ENCODE results near the gene ALKBH3. TPM values are rescaled to one million over a fixed set of nuclear protein-coding genes. Genes with fewer than 3 reads are reported as not detected.

The ALKBH3 gene
- polyA plus RNA-seq, 4 donors: 29.1 to 39.3 (median 33.4) TPM

DNA sequence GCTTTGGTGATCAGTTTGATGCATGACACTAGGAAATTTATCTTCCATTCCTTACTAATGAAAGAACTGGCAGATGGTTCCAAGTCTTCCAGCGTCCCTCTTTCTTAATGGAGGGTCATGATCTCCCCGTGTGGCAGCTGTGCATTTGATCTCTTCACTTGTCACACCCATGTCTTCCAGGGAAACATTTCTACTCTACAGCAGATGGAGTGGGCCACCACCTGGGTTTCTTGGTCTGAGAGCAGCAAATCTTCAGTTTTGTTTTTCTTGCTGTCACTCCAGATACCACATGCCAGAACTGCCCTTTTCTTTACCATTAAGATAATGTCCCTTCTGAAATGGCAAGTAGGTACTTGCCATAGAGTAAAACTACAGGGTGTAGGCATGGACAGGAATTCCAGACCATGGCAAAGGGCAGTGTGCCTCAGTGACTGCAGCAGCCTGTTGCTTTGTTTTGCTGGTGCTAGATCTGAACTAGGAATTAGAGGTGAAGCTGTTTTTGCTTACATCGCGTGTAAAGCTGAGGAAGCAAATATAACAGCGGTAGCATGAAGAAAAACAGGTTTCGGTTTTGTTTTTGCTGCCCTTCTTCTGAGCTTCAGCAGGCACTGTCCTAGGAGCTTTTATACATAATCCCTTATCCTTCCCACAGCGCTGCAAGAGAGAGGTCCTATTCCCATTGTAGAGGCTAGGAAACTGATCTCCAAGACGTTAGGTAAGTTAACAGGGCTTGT lies 41.1 kb downstream of the ALKBH3 start:
- DNase-seq (ENCODE audit: low read depth in 4 of 4, low spot score in 3 of 4): no peak

DNA sequence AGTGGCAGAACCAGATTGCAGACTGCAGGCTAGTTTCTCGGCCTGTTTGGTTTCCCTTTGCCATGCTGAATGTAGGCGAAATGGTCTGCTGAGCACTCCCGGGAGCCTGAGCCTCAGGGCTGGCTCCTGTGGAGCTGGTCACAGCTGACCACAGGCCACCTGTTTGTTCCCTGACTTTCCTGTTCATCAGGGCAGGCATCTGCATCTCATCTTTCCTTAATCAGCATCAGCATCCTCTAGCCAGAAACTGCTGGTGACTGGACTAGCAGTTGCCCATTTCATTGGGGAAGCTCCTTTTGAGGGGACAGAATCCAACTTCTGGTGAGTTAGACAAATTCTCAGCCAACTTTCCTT lies 41.6 kb downstream of the ALKBH3 start:
- DNase-seq (ENCODE audit: low read depth in 4 of 4, low spot score in 3 of 4): no peak

DNA sequence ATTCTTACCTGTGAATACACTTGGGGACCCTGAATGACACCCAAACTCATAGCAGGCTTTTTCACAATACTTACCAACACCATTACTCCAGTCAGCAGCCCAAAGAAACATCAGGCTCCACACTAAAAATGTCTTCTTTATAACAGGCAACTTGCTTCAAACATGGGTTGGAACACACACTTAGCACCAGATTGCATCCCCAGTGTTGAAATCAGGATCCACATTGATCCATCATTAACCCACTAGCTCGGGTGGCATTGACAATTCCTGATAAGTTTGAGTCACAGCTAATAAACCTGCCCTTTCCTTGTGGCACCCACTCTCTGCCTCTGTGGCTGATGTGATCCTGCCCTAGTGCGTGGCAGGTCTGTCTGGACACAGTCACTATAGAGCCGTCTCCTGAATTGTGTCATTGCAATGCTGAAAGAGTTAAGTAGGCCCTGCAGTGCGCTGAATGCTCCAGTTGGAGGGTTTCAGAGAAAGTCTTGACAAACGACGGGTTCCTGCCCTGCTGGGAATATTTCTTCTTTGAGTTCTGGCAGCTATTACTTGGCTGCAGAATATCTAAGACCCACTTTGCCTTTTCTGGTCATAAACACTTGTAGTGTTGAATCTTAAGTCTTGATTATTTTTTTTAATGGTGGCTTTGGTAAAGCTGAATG lies 42.2 kb downstream of the ALKBH3 start:
- no peak for DNase-seq (ENCODE audit: low read depth in 4 of 4, low spot score in 3 of 4)

DNA sequence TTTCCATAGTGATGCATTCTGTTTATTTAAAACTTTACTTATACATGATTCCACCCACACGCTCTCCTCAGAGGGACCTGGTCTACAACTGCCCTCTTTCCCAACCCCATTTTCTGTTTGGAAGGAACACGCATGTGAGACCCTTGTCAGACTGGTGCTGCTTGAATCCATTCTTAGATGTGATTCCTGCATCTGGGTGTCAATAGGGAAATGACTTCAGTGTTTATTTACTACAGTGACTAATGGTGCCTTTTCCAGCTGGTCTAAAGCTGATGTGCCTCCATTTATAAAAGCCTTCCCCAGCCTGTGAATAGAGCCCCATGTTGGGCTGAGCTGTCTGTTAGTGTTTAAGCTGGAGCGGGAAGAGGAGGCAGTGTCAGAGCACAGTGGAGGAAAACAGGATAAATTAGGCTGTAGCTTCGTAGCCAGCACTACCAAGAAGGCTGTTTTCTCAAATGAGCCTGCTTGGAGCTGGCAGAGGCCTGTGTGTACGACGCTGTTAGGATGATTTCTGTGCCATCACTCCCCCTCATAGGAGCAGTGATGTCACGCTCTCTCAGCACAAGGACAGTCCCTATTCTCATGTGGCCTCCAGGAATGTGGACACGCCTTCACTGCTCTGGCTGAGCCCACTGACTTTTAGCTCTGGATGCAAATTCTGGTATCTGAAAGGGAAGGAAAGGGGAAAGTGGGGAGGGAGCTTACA lies 42.9 kb downstream of the ALKBH3 start:
- DNase-seq (ENCODE audit: low read depth in 4 of 4, low spot score in 3 of 4): peak in 1 of 4 donors; percentile 60

DNA sequence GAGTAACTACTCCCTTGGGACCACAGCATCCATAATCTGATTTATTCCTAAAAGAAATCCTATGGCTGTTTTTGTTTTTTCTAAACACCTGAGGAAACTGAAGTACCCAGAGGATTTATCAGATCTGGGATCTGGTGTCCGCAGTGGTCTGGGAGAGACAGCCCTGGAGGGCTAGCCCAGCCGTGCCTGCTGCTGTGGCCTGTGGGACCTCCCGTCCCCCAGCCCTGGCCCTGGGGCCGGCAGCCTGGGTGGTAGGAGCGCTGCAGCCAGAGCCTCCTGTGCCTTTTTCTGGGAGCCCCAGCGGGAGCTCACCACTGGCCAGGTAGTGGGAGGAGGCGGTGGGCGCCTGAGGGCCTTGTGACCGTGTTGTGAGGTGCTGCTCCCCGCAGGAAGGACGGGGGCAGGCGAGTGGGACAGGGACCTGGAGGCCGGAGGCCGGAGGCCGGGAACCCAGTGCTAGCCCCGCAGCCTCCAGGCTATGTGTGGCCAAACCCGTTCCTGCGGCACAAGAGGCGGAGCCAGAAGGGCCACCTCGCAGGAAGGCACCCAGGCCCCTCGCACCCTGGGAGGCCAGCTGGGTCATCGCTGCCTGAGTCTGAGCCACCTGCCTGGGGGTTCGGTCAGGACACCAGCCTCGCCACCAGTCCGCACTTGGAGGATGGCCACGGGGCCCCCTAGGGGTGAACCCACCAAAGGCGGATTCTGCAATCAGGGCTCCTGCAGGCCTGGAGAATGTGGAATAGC lies 43.7 kb downstream of the ALKBH3 start:
- no peak for DNase-seq (ENCODE audit: low read depth in 4 of 4, low spot score in 3 of 4)

DNA sequence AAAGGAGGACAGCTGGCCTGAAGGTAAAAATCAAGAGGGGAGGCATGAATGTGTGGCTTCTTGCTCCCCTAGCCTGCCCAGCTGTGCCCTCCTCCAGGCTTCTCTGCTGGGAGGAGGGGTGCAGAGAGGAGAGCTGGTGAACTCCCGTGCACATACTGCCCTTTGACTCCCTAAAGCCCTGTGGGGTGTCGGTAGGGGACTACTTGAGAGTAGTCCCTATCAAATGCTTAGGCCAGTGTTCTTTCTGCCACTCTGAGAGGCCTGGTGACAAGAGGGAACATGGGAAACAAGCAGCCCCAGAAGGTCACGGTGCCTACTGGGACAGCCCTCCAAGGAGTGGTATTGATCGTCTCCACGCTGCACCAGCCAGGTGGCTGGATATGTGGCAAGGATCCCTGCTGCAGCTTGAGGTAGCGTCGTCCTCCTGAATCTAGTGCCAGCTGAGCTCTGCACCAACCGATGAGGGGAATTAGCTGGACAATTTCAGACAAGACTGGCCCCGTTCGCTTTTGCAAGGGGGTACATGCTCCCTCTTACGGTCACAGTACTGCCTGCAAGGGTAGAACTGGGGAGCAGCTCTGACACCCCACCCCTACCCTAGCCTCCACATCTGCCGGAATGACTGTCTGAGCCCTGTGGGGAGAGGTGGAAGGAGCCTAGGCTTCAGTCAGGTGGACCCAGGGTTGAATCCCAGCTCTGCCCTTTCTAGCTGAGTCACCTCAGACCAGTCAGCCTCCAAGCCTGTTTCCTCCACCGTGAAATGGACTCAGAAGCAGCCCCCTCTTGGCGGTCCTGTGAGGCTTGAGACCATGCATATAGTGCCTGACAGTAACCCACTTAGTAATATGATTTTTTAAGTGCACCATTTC lies 44.7 kb downstream of the ALKBH3 start:
- no peak for DNase-seq (ENCODE audit: low read depth in 4 of 4, low spot score in 3 of 4)

DNA sequence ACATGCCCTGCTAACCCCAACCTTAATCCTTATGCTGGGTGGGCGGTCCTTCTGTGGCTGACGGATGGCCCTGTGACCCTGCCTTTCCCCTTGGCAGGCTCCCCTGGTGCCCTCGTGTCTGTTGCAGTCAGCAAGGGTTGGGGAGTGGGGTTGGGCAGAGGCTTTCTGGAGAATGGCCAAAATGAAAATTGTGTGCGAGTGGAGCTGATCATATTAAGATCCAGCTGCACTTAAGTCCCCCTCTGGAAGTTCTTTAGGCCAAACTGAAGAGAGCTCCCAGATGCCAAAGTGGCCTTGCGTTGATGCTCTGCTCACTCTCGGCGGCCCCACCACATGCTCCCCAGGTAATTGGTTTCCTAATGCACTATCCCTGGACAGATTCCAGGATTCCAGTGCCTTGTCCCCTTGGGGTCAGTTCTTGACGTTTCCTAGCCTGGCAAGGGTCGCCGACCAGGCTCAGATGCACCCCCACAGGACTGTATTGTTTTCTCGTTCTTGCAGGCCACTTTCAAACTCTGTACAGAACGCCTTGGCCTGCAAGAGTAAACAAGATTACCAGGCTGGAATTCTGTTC lies 45.4 kb downstream of the ALKBH3 start:
- no peak for DNase-seq (ENCODE audit: low read depth in 4 of 4, low spot score in 3 of 4)

DNA sequence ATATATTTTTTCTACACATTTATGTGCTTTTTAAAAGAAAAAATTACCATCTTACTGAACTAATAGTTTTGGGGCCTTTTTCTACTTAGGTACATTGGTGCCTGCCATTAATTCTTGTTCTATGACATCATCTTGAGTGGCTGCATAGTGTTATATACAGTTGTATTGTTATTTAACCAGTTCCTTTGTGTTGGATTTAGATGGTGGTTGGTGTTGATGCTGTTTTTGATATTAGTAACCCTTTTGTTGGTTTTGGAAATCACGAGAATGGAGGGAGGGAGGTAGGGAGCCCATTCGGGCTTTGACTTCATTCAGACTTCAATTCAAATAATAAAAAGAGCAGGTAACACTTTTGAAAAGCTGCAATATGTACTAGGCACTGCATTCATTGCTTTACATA lies 46.4 kb downstream of the ALKBH3 start:
- no peak for DNase-seq (ENCODE audit: low read depth in 4 of 4, low spot score in 3 of 4)

DNA sequence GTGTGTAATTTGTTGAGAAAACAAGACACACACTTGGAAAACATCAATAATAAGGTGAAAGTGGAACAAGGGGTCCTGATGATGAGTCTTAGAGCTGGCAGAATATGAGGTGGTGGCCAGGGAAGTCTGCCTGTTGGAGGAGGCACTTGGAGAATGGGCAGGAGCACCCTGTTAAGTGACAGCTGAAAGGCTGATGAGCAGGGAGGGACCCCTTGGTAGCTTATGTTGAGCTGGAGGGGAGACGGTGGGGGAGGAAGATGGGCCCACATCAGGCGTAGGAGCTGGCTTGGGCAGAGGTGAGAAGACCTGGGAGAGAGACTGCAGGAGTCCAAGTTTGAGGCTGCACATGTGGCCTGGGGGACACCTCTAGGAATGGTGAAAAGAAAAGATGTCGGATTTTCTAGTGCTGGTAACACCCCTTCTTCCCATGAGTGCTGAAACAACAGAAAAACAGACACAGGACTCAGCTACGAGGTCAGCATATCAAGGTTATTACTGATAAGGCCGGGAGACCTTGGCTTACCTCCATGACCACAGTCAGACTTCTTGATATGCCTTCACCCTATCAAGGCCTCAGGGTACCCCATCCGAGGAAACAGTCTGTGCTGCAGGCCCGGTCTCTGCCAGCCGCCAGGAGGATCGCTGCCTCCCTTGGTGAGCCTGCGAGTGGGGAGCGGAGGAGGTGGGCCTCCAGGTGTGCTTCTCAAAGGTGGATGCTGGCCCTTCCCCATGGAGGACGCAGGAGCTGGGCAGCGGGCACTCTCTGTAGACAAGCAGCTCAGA lies 47.5 kb downstream of the ALKBH3 start:
- no peak for DNase-seq (ENCODE audit: low read depth in 4 of 4, low spot score in 3 of 4)

DNA sequence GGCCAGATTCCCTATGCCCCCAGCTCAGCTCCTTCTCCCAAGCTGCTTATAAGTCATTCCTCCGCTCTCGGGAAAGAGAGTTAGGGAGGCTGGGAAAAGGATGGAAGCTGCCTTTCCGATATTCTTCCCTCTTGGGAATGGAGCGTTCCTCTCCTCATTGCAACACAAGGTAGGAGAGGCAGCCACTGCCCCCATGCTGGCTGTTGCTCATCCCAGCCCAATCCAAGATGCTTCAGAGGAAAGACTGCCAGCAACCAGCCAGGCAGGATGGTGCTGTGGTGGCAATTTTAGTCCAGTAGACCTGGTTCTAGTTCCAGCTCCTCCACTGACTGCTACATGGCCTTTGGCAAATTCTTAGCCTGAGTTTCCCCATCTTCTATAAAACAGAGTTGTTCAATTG lies 48.1 kb downstream of the ALKBH3 start:
- DNase-seq (ENCODE audit: low read depth in 4 of 4, low spot score in 3 of 4): no peak

DNA sequence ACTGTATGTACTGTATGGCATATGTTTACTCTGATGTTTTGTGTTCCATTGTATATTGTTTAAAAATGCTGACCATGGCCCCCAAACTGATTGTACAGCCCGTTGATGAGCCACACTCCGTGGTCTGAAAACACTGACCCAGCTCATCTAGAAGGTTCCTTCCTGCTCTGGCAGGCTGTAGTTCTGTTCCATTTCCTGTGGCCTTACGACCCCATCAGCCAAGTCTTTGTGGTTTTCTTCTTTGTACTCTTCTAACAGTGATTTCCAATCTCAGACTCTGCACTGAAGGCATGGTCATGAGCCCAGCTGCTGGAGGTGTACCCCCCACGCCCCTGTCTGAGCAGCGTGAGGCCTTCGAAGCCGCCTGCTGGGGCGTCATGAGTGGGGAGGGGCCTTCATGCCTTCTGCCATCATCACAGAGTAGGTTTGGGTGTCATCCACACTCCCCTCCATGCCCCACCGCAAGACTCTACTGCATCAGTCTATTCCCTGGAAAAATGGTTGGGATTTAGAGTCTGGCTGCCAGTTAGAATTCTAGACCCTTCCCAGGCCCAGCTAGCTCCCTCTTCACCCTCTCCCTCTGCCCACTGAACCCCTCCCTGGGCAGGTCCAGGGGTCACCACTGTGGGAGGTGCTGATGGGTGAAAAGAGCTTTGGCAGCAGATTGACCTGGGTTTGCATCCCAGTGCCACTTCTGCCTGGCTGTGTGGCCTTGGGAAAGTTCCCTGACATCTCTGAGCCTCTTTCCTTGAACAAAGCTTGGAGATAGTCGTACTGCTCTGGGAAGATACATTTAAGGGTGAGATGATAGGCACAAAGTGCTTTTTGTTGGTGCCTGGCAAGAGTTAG lies 50.5 kb downstream of the ALKBH3 start:
- DNase-seq (ENCODE audit: low read depth in 4 of 4, low spot score in 3 of 4): no peak

DNA sequence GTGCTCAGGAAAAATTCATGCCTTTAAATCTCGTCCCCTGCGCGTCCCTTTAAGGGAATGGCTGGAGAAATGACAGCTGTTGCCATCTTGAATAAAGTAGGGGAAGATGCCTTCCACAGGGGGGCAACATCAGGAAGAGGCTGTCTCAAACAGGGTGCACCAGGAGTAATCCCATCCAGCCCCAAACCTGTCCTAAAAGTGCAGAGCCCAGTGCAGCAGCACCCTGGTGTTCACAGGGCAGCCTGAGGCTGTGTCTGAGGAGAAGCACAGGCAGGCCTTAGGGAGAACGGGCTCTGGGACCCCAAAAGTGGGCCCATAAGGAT lies 51.0 kb downstream of the ALKBH3 start:
- no peak for DNase-seq (ENCODE audit: low read depth in 4 of 4, low spot score in 3 of 4)

DNA sequence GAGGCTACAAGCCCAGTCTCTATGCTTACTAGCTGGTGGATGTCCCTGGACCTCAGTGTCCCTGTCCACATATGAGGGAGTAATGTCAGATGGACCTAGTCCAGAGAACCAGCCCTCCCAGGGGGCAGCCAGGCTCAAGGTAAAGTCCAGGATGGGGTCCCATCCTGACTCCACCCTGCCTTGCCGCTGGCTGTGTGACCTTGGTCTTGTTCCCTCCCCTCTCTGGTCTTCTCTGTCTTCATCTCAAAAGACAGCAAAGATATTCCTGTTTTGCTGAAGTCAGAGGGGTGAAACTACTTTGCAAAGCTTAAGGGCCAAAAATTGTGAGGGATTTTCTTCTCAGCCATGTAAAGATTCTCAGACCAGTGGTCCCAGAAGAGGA lies 52.6 kb downstream of the ALKBH3 start:
- DNase-seq (ENCODE audit: low read depth in 4 of 4, low spot score in 3 of 4): no peak

DNA sequence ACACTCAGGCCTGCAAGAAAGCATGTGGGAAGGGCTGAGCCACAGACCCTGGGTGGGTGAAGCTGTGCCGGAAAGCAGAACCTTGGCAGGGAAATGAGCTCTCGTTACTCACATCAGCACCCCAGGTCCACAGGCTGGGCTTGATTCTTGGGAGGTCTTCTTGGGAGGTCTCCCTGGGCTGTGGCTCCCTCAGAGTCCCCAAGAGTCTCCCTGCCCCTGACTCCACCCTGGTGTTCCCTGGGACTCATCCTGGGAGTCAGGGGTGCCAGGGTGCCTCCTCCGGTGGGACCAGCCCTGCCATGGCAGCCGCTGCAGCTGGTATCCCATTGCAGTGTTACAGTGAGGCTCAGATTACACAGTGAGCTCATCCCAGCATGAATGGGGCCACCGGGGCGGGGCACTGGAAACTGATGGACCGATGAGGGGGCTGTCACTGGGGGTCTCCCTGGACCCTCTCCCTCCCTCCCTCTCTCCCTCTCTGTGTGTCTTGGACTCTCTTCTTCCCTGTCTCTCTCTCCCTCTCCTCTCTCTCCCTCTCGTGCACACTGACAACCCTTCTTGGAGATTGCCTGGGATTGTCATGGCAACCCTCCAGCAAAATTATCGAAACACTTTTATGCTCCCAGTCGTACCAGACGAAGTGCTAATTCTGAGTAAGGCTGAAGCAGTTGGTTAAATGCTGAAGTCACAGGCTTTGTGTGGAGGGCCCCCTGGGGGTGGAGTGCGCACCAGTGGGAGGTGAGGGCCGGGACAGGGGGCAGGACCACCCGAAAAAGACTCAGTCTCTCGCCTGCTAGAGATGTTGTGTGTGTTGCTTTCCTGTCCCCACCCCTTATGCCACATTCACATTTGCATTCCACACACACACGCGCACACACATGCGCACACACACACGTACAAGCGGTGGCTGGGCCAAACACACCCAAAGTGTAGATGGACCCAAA lies 53.2 kb downstream of the ALKBH3 start:
- peak in 1 of 4 donors; percentile 34 for DNase-seq (ENCODE audit: low read depth in 4 of 4, low spot score in 3 of 4)

DNA sequence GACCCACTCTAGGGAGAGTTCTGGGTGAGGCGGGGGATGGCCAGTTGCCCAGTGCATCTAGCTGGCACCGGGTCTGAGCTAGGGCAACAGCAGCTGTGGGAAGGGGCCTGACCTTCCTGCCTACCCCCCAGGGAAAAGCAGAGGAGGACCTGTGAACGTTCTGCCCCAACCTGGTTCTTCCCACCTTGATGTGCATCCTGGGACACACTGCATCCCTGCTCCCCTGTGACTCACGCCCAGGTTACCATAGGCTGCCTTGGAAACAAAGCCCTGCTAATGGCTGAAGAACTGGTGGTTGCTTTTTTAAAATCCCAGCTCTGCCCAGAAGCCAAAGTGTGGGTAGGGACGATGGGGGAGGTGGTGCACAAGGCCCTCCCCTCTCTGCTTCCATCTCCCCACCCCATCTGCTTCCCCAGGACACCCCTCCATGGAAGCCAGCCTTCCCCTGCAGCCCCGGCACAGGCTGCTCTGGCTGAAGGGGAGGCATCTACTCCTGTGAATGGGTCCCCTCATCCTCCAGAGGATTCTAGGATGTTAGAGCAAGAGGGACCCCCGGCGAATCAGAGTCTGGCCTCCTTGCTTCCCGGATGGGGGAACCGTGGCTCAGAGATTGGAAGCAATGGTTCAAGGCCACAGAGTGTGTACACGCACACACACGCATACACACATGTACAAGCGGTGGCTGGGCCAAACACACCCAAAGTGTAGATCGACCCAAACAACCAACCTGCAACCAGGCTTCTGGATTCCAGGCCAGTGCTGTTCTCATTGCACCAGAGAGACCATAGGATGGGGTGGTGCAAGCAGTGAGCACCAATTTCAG lies 54.2 kb downstream of the ALKBH3 start:
- DNase-seq (ENCODE audit: low read depth in 4 of 4, low spot score in 3 of 4): no peak

DNA sequence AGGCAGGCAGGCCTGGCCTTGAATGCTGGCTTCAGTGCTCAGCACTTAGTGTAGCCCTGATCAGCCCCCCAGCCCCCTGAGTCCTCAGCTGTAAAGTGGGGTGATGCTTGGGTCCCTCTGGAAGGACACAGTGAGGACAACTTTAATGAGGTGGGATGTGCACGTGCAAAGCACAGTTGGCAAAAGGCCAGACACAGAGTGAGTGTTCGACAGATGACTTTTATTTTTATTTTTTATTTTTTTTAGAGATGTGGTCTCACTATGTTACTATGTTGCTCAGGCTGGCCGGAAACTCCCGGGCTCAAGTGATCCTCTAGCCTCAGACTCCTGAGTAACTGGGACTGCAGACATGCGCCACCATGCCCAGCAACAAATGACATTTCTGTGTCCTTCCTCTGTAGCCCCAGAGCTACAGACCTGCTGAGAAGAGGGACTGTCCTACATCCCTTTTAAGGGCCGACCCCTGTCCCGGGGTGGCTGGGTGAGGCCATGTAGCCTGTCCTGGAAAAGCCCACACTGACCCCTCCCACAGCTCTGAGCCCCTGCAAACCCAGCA lies 54.9 kb downstream of the ALKBH3 start:
- DNase-seq (ENCODE audit: low read depth in 4 of 4, low spot score in 3 of 4): no peak

All from right renal pelvis (tissue), 4 donors.